ENCODE measurements around the gene CYS1.
"Not testable (repeated sequence)": the region's sequence is repeated elsewhere in the genome, so short reads cannot be mapped to it uniquely, and the experiment has no call there.

The CYS1 gene

GRCh38 chr2:10095175-10095574 lies 15.0 kb upstream of the CYS1 start:
- POLR2A ChIA-PET (ENCODE audit: low non-redundant PET), result no interaction called here

GRCh38 chr2:10094271-10094814 lies 14.1 kb upstream of the CYS1 start:
- no peak for DNase-seq (ENCODE audit: low spot score)
- no peak for TF ChIP-seq CTCF (conservative IDR thresholded peaks at IDR 0.05; ENCODE audit: low read depth)
- CTCF ChIA-PET, result interaction anchor here (0.5 to 2.1 kb wide), 3 partner anchors 22 to 341 kb away, joined by 3 to 13 read pairs (median 3); no protein-coding TSS in a partner anchor
- H3K27ac ChIP-seq, result peak overlapping the region; percentile 59
- POLR2A ChIA-PET (ENCODE audit: low non-redundant PET), result no interaction called here

More at GRCh38 chr2:10095175-10095574, 15.0 kb upstream of the CYS1 start:
- DNase-seq (ENCODE audit: low spot score), result no peak
- CTCF ChIA-PET, result interaction anchor here (0.5 to 2.1 kb wide), 3 partner anchors 23 to 340 kb away, joined by 3 to 13 read pairs (median 3); no protein-coding TSS in a partner anchor
- no peak for TF ChIP-seq CTCF (conservative IDR thresholded peaks at IDR 0.05; ENCODE audit: low read depth)
- H3K27ac ChIP-seq, result peak overlapping the region; percentile 59

- DNase-seq (ENCODE audit: low spot score); POLR2A ChIA-PET (ENCODE audit: low non-redundant PET); H3K27ac ChIP-seq: not testable (repeated sequence)
- CTCF ChIA-PET, result interaction anchor here (0.6 to 2.1 kb wide), 3 partner anchors 19 to 542 kb away, joined by 3 to 8 read pairs (median 3); no protein-coding TSS in a partner anchor
Observed at GRCh38 chr2:10091889-10092244, 11.7 kb upstream of the CYS1 start.

- no peak overlapping the region for H3K27ac ChIP-seq
- no peak for TF ChIP-seq CTCF (conservative IDR thresholded peaks at IDR 0.05; ENCODE audit: low read depth)
- POLR2A ChIA-PET (ENCODE audit: low non-redundant PET), result no interaction called here
- CTCF ChIA-PET, result interaction anchor here (0.6 to 2.3 kb wide), 4 partner anchors 19 to 543 kb away, joined by 3 to 11 read pairs (median 6); no protein-coding TSS in a partner anchor
- no peak for DNase-seq (ENCODE audit: low spot score)
Observed at GRCh38 chr2:10091182-10091888, 11.1 kb upstream of the CYS1 start.

- POLR2A ChIA-PET (ENCODE audit: low non-redundant PET), result no interaction called here
- CTCF ChIA-PET, result interaction anchor here (2.3 kb wide), 1 partner anchor 17 kb away, joined by 11 read pairs; no protein-coding TSS in a partner anchor
- H3K27ac ChIP-seq, result no peak overlapping the region
Observed at GRCh38 chr2:10089565-10090190, 9.5 kb upstream of the CYS1 start.

GRCh38 chr2:10087360-10087759 lies 7.1 kb upstream of the CYS1 start:
- H3K27ac ChIP-seq, result no peak overlapping the region
- CTCF ChIA-PET, result interaction anchor here (0.6 to 1.2 kb wide), 3 partner anchors 10 to 25 kb away, joined by 3 to 4 read pairs (median 4); no protein-coding TSS in a partner anchor
- TF ChIP-seq CTCF (conservative IDR thresholded peaks at IDR 0.05; ENCODE audit: low read depth), result no peak
- POLR2A ChIA-PET (ENCODE audit: low non-redundant PET), result no interaction called here
- no peak for DNase-seq (ENCODE audit: low spot score)

More at GRCh38 chr2:10089565-10090190, 9.5 kb upstream of the CYS1 start:
- DNase-seq (ENCODE audit: low spot score), result no peak
- TF ChIP-seq CTCF (conservative IDR thresholded peaks at IDR 0.05; ENCODE audit: low read depth), result no peak
